Trophoblast cell (in vitro differentiated cells and primary cell): ENCODE results near the gene DPYD.

Experiments used
- DNase-seq, 2 donors: peaks; one replicate each; pipeline ENCODE4 v3.0.0-alpha.2; 2016
- H2AFZ ChIP-seq: 2 replicates; pipeline ENCODE4 v1.6.1; 2013; ENCODE audit warnings: low read length, moderate library complexity, mild to moderate bottlenecking; ENCODE audit not compliant: insufficient read depth, poor library complexity
- H2AK5ac ChIP-seq: 2 replicates; pipeline ENCODE4 v1.6.1; 2013; ENCODE audit warnings: mild to moderate bottlenecking, low read length
- H2BK120ac ChIP-seq: 2 replicates; pipeline ENCODE4 v1.6.1; 2013; ENCODE audit warnings: low read length, mild to moderate bottlenecking, moderate library complexity; ENCODE audit not compliant: insufficient read depth, poor library complexity
- H2BK12ac ChIP-seq: 2 replicates; pipeline ENCODE4 v1.6.1; 2013; ENCODE audit warnings: mild to moderate bottlenecking, low read length, moderate library complexity
- H2BK5ac ChIP-seq: 2 replicates; pipeline ENCODE4 v1.6.1; 2013; ENCODE audit warnings: low read length, low read depth, moderate library complexity, mild to moderate bottlenecking; ENCODE audit not compliant: poor library complexity
- H3K14ac ChIP-seq: 2 replicates; pipeline ENCODE4 v1.6.1; 2013; ENCODE audit warnings: mild to moderate bottlenecking, low read length
- H3K18ac ChIP-seq: 2 replicates; pipeline ENCODE4 v1.6.1; 2013; ENCODE audit warnings: mild to moderate bottlenecking, low read length
- H3K23ac ChIP-seq: 2 replicates; pipeline ENCODE4 v1.6.1; 2013; ENCODE audit warnings: low read length
- H3K27ac ChIP-seq: 2 replicates; pipeline ENCODE4 v1.5.1; 2013; ENCODE audit warnings: low read depth, mild to moderate bottlenecking, inconsistent platforms, low read length, moderate library complexity
- H3K27me3 ChIP-seq: 2 replicates; pipeline ENCODE4 v1.6.1; 2013; ENCODE audit warnings: inconsistent platforms, mild to moderate bottlenecking, low read length, moderate library complexity; ENCODE audit not compliant: insufficient read depth
- H3K36me3 ChIP-seq, 2 experiments: 1 replicate in 1 of 2; 2 replicates in 1 of 2; pipeline ENCODE4 v1.6.1; 2013; ENCODE audit warnings: low read length in 2 of 2, mild to moderate bottlenecking in 2 of 2, moderate library complexity in 1 of 2; ENCODE audit not compliant: insufficient read depth in 2 of 2, control insufficient read depth in 1 of 2
- H3K4ac ChIP-seq: 2 replicates; pipeline ENCODE4 v1.6.1; 2013; ENCODE audit warnings: low read depth, mild to moderate bottlenecking, low read length, moderate library complexity
- H3K4me1 ChIP-seq, 2 experiments: 1 replicate in 1 of 2; 2 replicates in 1 of 2; pipeline ENCODE4 v1.6.1; 2013; ENCODE audit warnings: low read length in 2 of 2, mild to moderate bottlenecking in 2 of 2, moderate library complexity in 1 of 2; ENCODE audit not compliant: insufficient read depth in 2 of 2, control insufficient read depth in 1 of 2
- H3K4me2 ChIP-seq: 2 replicates; pipeline ENCODE4 v1.6.1; 2013; ENCODE audit warnings: inconsistent platforms, mild to moderate bottlenecking, low read length, moderate library complexity
- H3K4me3 ChIP-seq: 2 replicates; pipeline ENCODE4 v1.5.1; 2013; ENCODE audit warnings: mild to moderate bottlenecking, low read depth, low read length, inconsistent platforms
- H3K79me1 ChIP-seq: one replicate; pipeline ENCODE4 v1.6.1; 2013; ENCODE audit warnings: low read length
- H3K79me2 ChIP-seq: 2 replicates; pipeline ENCODE4 v1.6.1; 2013; ENCODE audit warnings: low read length, mild to moderate bottlenecking; ENCODE audit not compliant: control insufficient read depth, insufficient read depth, poor library complexity
- H3K9ac ChIP-seq: 2 replicates; pipeline ENCODE4 v1.6.1; 2013; ENCODE audit warnings: mild to moderate bottlenecking, low read length
- H3K9me3 ChIP-seq: 2 replicates; pipeline ENCODE4 v1.6.1; 2013; ENCODE audit warnings: low read depth, mild to moderate bottlenecking, control low read depth, inconsistent platforms, low read length; ENCODE audit not compliant: insufficient read depth
- H4K12ac ChIP-seq: 2 replicates; pipeline ENCODE4 v1.6.1; 2013; ENCODE audit warnings: low read depth, mild to moderate bottlenecking, low read length, moderate library complexity
- H4K8ac ChIP-seq: 2 replicates; pipeline ENCODE4 v1.6.1; 2013; ENCODE audit warnings: low read depth, mild to moderate bottlenecking, low read length, moderate library complexity
- H4K91ac ChIP-seq: one replicate; pipeline ENCODE4 v1.6.1; 2013; ENCODE audit warnings: low read depth, mild to moderate bottlenecking, low read length, moderate library complexity
- WGBS: extraction: QIAGEN DNeasy Blood & Tissue Kit; methylation state at CpG from one replicate; pipeline ENCODE4 v1.1.7; 2013; ENCODE audit warnings: missing lambda C conversion rate; ENCODE audit not compliant: insufficient read length, insufficient coverage; ENCODE audit errors: extremely low coverage; 5-methylcytosine and 5-hydroxymethylcytosine counted together

The DPYD gene

DNA sequence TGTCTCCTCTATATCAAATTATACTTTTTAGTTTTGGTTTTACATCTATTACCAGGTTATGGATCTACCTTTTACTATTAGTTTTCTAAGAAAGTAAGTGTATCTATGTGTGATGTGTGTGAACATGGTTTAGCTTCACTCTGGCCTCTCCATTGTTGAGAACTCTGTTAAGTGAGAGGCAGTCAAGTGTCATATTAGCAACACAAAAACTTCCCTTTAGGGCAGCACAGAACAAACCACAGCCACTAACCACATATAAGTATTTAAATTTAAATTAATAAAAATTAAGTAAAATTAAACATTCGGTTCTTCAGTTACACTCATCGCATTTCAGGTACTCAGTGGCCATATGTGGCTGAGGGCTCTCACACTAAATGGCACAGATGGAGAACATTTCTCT, 96.6 kb downstream of the DPYD start:
- no peaks in the 10 kb centered on the region for H3K36me3 ChIP-seq
- H3K4ac ChIP-seq, result no peak overlapping the region
- no peak overlapping the region for H3K4me2 ChIP-seq
- H2BK5ac ChIP-seq, result no peak overlapping the region
- no CpG with 5 or more reads among the region's 2 CpGs for WGBS
- H3K4me1 ChIP-seq, result no peaks in the 10 kb centered on the region
- H4K8ac ChIP-seq, result no peak overlapping the region
- no peak overlapping the region for H3K14ac ChIP-seq
- no peak overlapping the region for H4K91ac ChIP-seq
- H2BK120ac ChIP-seq, result no peak overlapping the region
- no peak overlapping the region for H3K27ac ChIP-seq
- H3K18ac ChIP-seq, result no peak overlapping the region
- H2AK5ac ChIP-seq, result no peak overlapping the region
- H2AFZ ChIP-seq, result no peak overlapping the region
- H3K23ac ChIP-seq, result no peak overlapping the region
- no peak overlapping the region for H3K4me3 ChIP-seq
- no peaks in the 10 kb centered on the region for H3K9me3 ChIP-seq
- H3K79me1 ChIP-seq, result no peaks in the 10 kb centered on the region
- no peak for DNase-seq
- H2BK12ac ChIP-seq, result no peak overlapping the region
- H3K27me3 ChIP-seq, result no peaks in the 10 kb centered on the region
- H4K12ac ChIP-seq, result no peak overlapping the region
- no peaks in the 10 kb centered on the region for H3K79me2 ChIP-seq
- no peak overlapping the region for H3K9ac ChIP-seq

DNA sequence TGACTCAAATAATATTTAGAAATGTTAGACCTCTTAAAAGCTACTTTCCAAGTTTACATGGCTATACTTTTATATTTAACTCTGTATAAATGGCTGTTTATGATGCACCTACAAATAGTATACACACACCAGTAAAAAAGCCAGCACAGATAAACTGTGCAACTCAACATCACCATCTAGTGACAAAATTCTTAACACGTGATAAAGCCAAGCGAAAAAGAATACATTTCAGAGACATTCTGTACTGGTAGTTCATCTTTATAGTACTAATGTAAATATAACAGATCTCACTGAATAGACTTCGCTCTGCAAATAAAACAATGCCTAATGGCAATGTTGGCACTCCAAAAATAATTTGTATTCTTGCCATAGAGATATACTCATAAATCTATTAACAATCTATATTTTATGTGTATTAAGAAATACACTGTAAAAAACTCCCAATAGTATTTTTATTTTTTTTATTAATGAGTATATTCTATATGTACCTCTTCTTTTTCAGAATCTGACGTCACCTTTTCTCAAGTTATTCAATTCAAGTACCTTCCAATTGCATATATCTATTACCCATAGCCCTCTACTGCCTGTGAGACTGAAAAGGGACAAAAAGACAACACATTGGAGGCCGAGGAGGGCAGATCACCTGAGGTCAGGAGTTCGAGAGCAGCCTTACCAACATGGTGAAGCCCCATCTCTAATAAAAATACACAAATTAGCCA, 100.2 kb downstream of the DPYD start:
- no CpG with 5 or more reads among the region's 6 CpGs for WGBS

DNA sequence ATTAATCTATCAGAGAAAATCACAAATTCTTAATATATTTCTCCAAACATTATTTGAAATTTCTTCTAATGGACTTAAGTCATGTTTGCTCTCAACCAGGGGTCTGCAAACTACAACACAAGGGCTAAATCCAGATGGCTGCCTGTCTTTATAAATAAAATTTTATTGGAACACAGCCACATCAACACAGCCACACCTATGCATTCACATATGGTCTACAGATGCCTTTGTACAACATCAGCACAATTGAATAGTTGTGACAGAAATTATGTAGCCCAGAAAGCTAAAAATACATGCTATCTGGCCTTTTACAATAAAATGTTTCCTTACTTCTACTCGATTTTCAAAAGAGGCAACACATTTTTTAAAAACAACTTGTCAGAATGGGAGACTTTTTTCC, 103.9 kb downstream of the DPYD start:
- DNase-seq, result no peak
- Histone ChIP-seq H4K8ac (no peak overlapping the region), H3K79me2 (no peaks in the 10 kb centered on the region), H2AFZ (no peak overlapping the region), H2BK12ac (no peak overlapping the region), H2BK120ac (no peak overlapping the region), H2AK5ac (no peak overlapping the region), H3K27ac (no peak overlapping the region), H3K4ac (no peak overlapping the region), H3K4me2 (no peak overlapping the region), H3K23ac (no peak overlapping the region), H3K14ac (no peak overlapping the region), H2BK5ac (no peak overlapping the region), H3K18ac (no peak overlapping the region), H4K12ac (no peak overlapping the region), H3K4me1 (no peaks in the 10 kb centered on the region), H3K4me3 (no peak overlapping the region), H3K9ac (no peak overlapping the region), H3K27me3 (no peaks in the 10 kb centered on the region), H3K9me3 (no peaks in the 10 kb centered on the region), H3K36me3 (no peaks in the 10 kb centered on the region), H3K79me1 (no peaks in the 10 kb centered on the region), H4K91ac (no peak overlapping the region)
- WGBS, result no CpG with 5 or more reads among the region's 1 CpG

More for the DNA sequence above, 100.2 kb downstream of the DPYD start:
- Histone ChIP-seq H3K4ac (no peak overlapping the region), H3K18ac (no peak overlapping the region), H4K8ac (no peak overlapping the region), H2BK120ac (no peak overlapping the region), H3K4me1 (no peaks in the 10 kb centered on the region), H3K23ac (no peak overlapping the region), H2AFZ (no peak overlapping the region), H3K79me2 (no peaks in the 10 kb centered on the region), H3K9me3 (no peaks in the 10 kb centered on the region), H2BK12ac (no peak overlapping the region), H3K4me3 (no peak overlapping the region), H4K91ac (no peak overlapping the region), H3K27me3 (no peaks in the 10 kb centered on the region), H3K14ac (no peak overlapping the region), H3K79me1 (no peaks in the 10 kb centered on the region), H3K27ac (no peak overlapping the region), H2AK5ac (no peak overlapping the region), H4K12ac (no peak overlapping the region), H3K4me2 (no peak overlapping the region), H3K9ac (no peak overlapping the region), H2BK5ac (no peak overlapping the region), H3K36me3 (no peaks in the 10 kb centered on the region)
- DNase-seq, result peak; percentile 2 to 64

DNA sequence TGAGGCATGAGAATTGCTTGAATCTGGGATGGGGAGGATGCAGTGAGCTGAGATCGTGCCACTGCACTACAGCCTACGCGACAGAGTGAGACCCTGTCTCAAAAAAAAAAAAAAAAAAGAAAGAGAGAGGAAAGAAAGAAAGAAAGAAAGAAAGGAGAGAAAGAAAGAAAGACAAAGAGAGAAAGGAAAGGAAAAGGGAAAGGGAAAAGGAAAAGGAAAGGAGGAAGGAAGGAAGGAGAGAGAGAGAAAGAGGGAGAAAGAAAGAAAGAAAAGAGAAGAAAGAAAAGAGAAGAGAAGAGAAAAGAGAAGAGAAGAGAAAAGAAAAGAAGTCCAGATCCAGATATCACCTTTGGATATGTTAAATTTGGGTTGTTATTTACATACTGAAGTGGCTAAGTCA, 106.0 kb downstream of the DPYD start:
- H4K91ac ChIP-seq, result no peak overlapping the region
- H3K4me2 ChIP-seq, result no peak overlapping the region
- no peak overlapping the region for H2BK12ac ChIP-seq
- no peak overlapping the region for H3K4ac ChIP-seq
- H2AK5ac ChIP-seq, result no peak overlapping the region
- no peak overlapping the region for H3K14ac ChIP-seq
- no CpG with 5 or more reads among the region's 3 CpGs for WGBS
- H3K9me3 ChIP-seq, result no peaks in the 10 kb centered on the region
- no peaks in the 10 kb centered on the region for H3K79me1 ChIP-seq
- H3K27me3 ChIP-seq, result no peaks in the 10 kb centered on the region
- H3K4me3 ChIP-seq, result no peak overlapping the region
- no peaks in the 10 kb centered on the region for H3K36me3 ChIP-seq
- no peak overlapping the region for H2BK120ac ChIP-seq
- no peaks in the 10 kb centered on the region for H3K4me1 ChIP-seq
- no peak overlapping the region for H3K9ac ChIP-seq
- no peak overlapping the region for H4K12ac ChIP-seq
- H4K8ac ChIP-seq, result no peak overlapping the region
- H2AFZ ChIP-seq, result no peak overlapping the region
- no peak overlapping the region for H3K27ac ChIP-seq
- DNase-seq, result no peak
- H2BK5ac ChIP-seq, result no peak overlapping the region
- no peaks in the 10 kb centered on the region for H3K79me2 ChIP-seq
- H3K23ac ChIP-seq, result no peak overlapping the region
- H3K18ac ChIP-seq, result no peak overlapping the region
